DMS 273 (cell line): ENCODE data around the gene FGD2.

ENCODE experiments used
- DNase-seq: peaks from one replicate; lab custom pipeline; 2025; ENCODE audit not compliant: unreplicated experiment; lab: John Stamatoyannopoulos, UW

Gene FGD2, protein sequence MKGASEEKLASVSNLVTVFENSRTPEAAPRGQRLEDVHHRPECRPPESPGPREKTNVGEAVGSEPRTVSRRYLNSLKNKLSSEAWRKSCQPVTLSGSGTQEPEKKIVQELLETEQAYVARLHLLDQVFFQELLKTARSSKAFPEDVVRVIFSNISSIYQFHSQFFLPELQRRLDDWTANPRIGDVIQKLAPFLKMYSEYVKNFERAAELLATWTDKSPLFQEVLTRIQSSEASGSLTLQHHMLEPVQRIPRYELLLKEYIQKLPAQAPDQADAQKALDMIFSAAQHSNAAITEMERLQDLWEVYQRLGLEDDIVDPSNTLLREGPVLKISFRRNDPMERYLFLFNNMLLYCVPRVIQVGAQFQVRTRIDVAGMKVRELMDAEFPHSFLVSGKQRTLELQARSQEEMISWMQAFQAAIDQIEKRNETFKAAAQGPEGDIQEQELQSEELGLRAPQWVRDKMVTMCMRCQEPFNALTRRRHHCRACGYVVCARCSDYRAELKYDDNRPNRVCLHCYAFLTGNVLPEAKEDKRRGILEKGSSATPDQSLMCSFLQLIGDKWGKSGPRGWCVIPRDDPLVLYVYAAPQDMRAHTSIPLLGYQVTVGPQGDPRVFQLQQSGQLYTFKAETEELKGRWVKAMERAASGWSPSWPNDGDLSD

DNA sequence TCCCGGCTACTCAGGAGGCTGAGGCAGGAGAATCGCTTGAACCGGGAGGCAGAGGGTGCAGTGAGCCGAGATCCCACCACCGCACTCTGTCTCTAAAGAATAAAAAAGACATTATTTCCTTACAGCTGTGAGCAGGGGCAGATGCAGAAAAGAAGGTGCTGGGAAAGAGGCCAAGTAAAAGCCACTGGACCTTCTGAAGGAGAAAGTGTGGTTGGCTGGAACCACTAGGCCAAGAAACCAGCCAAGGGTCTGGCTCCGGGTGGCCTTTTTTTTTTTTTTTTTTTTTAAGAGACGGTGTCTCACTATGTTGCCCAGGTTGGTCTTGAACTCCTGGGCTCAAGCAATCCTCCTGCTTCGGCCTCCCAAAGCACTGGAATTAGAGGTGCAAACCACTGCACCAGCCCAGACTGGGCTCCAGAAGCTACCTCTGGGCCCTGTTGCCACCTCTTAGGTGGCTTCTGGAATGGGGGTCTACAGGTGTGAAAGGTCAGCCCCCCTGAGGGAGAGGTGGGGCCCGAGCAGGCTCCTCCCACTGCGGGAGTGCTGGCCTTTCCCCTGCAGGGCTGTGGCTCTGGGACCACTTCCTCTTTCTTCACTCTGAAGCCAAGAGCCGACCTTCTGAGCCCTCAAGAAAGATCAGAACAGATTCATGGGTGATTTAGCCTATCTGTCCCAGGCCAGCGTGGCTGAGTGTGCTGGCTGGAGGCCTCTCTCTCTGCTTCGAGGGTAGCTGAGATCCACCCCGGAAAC is at the start of gene FGD2:
Gene FGD2, plus strand, starts transcription at position 595 of the 750 bp plus-strand sequence. CDS start 163 bp downstream, outside the sequence.
- no peak for DNase-seq

DNA sequence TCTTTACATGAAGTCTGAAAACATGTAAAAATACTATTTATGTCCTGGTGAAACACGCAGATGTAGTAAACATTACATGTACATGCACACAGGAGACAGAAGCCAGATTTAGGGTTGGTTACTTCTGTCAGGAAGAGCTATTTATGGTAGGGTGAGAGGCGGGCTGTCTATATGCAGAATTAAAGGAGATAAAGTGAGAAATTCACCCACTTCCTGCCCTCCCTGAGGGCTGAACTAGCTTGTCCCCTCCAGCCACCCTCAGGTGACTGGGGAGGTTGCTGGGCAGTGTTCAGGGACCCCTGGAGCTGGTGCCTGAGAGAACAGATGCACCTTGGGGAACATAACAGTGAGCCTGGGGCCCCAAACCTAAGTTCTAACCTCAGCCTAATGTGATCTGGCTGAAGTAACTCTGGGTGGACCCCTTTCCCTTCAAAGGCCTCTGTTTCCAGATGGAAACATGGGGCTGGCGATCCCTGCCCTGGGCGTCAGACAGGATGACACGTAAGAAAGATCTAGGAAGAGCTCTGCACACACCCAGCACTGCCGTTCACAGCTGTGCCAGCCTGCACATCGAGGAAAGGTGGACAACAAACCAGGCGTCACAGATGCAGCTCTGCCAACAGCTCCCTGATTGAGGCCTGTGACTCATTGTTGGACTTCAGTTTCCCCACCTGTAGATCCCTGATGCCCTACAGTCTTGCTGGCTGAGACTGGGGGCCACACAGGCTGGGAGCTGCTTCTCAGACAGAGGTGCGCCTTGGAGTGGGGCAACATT is 49.6 kb upstream of the FGD2 start:
- DNase-seq = peak; percentile 27

DNA sequence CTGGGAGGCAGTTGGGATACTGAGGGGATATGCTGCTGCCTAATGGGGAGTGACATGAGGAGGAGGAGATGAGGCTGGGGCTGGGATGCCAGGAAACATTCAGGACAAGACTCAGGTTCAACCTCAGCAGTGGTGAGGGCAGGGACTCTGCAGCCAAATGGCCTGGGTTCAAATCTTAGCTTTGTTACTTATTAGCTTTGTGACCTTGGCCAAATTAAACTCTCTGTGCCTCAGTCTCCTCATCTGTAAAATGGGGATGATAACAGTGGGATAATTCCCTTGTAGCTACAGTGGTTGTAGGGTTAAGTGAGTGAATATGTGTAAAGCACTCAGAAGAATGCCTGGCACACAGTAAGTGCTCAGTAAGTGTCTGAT is 49.0 kb upstream of the FGD2 start:
- DNase-seq = no peak

DNA sequence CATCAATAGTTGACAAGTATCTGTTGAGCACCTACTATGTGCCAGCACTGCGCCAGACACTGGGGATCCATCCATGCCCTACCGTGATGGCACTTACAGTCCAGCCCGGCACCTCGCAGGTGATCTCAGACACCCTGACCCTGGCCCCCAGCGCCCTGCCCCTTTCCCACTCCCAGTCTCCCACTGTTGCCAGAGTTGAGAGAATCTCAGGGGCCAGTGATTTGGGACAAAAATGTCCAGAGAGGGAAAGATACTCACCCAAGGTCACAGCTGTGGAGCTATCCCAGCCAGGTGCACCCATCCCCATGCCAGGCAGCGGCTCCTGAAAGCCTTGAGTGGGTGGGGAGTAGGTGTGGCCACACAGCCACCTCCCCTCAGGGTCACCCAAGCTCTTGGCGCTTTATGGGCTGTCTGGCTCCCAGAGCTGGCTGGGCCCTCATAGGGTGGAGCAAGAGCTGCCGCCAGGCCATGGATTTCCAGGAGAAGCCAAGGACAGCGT is 47.6 kb upstream of the FGD2 start:
- no peak for DNase-seq

DNA sequence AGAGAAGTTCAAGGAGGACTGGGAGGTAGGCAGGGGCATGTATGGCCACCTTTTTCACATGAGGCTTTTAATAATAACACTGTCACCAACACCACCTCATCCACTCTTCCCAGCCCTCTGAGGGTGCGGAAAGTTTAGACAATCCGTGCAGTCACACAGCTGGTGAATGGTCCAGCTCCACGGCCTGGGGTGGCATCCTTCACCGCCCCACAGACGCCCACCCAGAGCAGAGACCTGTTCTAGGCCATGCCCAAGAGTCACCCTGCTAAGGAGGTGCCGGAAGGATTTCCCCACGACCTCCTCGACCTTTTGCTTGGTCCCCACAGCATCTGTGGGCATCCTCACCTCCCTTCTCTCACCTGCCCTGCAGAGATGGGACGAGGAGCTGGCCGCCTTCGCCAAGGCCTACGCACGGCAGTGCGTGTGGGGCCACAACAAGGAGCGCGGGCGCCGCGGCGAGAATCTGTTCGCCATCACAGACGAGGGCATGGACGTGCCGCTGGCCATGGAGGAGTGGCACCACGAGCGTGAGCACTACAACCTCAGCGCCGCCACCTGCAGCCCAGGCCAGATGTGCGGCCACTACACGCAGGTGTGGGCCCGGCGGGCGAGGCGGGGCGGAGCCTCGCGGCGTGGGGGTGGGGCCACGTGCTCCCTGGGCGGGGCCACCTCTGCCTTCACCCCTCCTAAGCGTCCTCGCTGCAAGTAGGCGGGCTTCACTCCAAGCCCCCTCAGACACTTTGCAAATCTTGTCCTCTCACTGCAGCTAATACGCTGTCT is 46.5 kb upstream of the FGD2 start:
- DNase-seq = no peak

DNA sequence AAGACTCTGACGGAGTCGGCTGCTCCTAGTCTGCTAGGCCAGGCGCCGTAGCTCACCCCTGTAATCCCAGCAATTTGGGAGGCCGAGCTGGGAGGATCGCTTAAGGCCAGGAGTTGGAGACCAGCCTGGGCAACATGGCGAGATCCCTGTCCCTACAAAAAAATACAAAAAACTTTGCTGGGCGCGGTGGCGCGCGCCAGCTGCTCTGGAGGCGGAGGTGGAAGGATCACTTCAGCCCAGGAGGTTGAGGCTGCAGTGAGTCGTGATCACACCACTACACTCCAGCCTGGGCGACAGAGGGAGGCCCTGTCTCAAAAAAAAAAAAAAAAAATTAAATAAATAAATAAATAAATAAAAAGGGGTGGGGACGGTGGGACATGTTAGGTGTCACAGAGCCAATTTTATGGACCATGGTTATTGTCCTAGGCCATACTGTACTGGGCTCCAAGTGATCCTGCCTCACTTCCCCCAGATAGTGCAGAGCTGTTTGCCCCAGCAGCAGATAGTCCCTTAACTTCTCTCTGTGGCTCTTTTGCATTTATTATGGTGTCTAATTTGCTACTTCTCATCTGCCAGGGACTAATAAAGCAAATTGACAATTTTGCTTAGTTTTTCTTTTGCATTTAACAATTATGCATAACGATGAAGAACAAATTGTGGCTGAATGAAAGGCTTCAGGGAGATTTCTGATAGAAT is 45.8 kb upstream of the FGD2 start:
- DNase-seq = no peak

DNA sequence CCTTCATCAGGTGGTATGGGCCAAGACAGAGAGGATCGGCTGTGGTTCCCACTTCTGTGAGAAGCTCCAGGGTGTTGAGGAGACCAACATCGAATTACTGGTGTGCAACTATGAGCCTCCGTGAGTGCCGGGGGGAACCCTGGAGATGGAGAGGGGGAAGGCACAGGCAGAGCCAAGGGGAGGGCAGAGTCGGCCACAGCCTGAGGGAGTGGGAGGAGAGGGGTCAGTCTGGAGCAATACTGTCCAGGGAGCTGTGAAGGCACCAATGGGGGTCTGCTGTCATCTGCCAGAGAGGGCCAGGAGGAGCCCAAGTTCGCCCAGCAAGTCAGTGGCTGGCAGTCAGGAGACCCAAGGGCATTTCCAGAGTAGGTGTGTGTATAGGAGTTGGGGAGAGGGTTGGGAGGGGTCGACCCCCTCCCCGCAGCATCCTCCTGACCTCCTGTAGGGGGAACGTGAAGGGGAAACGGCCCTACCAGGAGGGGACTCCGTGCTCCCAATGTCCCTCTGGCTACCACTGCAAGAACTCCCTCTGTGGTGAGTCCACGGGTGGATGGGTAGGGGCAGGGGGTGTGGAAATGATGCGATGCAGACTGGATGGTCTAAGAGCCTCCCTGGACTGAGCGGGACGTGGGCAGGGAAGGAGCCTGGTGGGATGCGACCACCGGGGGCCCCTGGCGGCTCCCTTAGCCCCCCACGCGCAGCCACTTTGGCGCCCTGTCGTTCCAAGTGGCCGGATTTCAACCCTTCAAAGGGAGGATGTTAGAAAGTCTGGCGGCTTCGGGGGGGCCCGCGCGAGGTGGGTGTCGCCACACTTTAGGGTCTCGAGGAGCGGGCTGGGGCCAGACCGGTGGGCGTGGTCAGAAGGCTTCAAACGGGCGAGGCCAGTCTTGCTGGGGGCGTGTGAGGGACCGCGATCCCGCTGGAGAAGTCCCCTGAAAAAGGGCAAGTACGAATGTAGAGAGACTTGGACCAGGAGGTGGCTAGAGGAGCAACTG is 43.7 kb upstream of the FGD2 start:
- DNase-seq = no peak

DNA sequence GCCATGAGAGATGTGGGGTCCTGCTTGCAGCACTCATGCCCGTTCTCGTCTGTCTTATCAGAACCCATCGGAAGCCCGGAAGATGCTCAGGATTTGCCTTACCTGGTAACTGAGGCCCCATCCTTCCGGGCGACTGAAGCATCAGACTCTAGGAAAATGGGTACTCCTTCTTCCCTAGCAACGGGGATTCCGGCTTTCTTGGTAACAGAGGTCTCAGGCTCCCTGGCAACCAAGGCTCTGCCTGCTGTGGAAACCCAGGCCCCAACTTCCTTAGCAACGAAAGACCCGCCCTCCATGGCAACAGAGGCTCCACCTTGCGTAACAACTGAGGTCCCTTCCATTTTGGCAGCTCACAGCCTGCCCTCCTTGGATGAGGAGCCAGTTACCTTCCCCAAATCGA is 42.6 kb upstream of the FGD2 start:
- DNase-seq = peak; percentile 83

DNA sequence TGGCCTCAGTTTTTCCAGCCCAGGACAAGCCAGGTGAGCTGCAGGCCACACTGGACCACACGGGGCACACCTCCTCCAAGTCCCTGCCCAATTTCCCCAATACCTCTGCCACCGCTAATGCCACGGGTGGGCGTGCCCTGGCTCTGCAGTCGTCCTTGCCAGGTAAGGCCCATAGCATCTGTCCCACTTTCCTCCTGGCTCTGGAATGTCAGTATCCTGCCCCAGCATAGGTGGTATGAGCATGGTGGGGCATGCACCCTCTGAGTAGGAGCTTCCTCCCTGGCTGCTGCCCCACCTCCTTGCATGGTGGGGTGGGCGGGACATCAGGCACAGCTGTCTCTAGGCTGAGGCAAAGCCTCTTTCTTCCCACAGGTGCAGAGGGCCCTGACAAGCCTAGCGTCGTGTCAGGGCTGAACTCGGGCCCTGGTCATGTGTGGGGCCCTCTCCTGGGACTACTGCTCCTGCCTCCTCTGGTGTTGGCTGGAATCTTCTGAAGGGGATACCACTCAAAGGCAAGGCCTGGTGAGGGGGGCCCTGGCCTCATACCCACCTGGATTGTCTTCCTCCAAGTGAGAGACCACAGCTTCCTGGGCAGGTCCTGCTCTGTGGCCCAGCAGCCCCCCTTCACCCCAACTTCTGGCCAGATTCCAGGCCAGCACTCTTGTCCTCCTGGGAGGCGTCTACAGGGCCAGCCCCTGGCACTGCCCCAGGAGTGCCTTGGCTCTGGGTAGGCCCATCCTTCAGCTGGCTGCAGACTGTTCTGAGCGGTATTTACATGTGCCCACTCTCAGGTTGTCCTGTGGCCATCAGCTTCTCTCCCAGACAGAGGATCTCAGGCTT is 41.8 kb upstream of the FGD2 start:
- peak; percentile 47 for DNase-seq

DNA sequence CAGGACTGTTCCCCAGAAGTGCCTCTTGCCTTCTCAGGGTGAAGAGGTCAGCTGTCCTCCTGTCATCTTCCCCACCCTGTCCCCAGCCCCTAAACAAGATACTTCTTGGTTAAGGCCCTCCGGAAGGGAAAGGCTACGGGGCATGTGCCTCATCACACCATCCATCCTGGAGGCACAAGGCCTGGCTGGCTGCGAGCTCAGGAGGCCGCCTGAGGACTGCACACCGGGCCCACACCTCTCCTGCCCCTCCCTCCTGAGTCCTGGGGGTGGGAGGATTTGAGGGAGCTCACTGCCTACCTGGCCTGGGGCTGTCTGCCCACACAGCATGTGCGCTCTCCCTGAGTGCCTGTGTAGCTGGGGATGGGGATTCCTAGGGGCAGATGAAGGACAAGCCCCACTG is 41.1 kb upstream of the FGD2 start:
- no peak for DNase-seq

DNA sequence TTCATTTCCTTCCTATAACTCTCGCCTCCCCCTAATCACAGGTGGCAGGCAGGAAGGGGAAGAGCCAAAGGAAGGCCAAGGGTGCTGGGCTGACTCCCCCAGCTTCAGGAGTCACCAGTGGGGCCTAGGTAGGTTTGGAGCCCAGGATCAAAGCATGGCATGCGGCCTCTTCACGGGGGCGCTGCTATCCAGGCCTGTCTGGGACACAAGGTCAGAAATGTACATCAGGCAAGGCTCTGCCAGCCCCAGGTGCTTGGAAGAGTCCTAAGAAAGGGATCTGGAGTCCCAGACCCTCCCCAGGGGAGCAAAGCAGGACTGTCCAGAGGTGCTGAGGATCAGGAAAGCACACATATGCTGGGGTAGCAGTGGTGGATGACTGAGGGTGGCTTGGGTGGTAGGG is 40.5 kb upstream of the FGD2 start:
- DNase-seq = no peak

DNA sequence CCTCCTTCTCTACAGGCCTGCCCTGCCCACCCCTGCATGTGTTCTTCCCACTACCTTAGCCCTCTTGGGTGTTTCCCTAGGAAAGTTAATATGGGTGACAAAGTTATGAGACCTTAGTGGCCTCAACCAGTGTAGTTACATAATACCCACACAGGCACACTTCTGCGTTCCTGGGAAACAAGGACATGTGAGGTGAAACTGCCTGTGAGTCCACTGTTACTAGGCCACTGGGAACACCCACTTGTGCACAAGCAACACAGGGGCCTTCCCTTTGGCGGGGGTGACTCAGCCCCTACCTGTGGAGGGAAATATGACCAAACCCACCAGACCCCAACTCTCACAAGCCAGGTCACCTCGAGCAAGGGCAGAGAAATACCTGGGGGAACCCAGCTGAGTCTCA is 38.2 kb upstream of the FGD2 start:
- no peak for DNase-seq

DNA sequence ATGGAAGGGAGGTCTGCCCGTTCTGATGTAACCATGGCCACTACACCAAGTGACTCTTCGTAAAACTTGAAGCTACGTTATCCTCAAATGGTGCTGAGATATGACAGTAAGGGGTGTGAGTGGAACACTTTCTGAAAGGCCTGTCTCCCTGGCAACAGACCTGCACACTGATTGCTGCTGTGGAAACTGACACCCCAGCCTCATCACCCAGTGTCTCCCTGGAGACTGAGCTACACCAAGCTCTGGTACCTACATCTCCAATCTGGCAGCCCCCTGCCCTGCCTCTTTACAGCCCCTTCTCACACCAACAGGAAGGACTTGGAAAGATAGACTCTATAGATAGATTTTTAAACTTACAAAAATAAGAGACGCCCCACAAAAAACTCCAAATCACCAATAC is 37.7 kb upstream of the FGD2 start:
- DNase-seq = no peak

DNA sequence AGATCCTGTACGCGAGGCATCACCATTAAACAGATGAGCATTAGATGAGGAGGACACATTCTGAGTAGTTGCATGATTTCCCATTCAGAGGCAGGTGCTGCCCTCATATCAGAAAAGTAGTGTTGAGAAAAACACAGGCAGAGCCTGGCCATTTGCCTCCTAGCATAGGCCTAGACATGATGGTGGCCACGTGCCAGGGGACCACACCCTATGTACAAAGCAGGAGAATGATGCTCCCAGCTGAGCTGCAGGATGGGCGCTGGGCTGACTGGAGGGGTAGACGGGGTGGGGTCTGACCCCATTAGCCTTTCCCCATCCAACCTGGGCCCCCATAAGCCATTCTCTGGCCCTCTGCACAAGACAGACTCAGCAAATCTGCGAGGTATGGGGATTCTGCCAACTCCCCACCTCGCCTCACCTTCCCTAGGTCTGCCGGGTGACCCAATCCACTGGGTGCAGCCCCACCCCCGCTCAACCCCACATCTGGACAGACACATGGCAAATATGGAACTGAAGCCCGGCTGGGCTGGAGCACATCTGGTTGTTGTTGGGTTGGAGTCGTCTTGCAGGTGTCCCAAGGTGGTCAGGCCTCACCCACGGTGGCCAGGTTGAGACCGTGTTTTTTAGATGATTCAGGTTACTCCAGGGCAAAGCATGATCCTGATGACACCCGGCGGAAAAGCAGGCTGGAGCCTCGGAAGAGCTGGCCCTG is 37.0 kb upstream of the FGD2 start:
- peak; percentile 51 for DNase-seq

DNA sequence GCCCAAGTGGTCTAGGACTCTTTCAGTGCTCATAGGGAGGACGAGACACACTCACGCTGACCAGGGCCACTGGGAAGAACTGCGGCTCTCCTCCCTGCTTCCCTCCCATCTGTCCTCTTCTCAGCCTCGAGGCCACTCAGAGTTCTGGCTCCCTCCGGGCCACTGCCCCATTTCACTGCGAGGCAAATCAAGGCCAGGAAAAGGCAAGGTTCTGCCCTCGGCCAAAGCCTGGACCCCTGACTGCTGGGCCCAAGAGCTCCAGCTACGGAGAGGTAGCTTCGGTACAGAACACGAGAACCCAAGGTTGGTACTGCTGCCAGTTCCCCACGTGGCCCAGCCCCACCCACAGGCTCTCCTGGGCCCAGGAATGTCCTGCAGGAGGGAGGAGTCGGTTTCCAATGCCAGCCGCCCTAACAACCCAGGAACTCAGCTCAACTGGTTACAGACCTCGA is 36.2 kb upstream of the FGD2 start:
- DNase-seq = no peak

DNA sequence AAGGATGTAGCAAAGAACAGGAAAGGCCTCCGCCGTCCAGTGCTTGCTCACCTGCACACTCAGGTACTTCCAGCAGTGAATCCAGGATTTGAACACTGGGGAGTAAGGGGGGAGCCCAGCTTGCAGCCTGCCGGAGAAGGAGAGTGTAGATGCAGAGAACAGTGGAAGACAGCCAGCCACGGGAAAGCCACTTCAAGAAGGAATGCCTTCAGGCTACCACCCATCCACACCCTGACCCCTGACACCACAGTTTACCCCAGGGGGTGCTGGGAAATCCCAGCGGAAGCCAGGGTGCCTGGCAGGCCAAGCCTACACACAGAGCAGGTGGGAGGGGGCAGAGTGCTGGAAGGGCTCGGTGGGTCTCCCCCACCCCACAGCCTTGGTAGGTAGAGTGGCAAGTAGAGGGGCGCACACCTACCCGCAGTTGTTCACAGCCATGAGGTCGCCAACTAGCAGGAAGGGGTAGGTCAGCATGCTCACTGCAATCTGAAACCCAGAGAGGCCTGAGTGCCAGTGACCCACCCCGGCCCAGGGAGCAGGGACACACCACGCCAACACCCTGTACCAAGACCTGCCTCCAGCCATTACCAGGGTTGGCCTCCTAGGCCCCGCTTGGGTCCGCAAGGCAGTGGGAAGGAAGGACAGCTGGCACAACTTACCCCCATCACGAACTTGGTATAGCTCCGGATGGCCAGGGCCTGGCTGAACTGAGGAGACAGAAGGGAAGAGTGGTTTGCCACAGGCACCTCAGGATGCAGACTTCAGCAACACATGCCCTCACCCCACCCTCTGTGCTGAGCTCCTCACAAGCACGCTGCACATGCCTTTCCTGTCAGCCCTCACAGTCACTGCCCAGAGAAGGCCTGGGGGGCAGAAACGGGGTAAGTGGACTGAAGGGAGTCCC is 35.2 kb upstream of the FGD2 start:
- no peak for DNase-seq
